ENCODE data around the gene TMEM269.

TMEM269 gene

DNA sequence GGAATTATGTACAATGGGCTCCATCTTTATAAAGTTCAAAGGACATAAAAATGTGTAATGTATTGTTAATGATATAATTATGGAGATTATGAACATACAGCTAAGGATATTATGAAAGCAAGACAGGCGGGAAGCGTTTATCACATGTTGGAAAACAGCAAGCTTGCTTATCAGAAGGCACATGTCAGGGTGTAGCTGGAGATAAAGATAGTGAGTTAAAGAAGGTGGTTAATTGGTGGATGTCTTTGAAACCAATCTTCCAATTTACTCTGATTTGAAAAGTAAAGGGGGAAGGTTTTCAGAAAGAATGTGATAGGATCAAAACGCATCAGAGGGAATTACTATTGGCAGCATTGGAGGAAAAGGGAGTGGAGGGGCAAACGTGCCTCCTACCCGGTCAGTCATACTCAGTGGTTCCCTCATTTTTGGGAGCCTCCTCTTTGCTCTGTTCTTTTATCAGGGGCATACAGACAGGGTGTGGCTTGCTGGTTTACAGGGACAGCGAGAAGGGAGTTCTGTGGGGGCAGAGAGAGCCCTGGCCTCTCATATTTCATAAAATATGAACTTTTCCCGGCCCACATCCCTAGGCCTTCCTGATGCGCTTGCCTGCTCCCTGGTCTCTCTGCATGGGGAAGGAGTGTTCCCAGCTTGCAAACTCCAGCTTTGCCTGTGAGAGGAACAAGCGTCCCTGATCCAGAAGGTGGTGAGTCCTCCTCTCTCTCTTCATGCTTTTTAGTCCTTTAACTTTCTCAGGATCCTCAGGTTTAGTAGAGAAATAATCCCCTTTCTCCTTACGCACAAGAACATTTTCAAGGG lies 40.5 kb downstream of the TMEM269 start:
- no peaks in the 10 kb centered on the region for H3K27me3 ChIP-seq (replicated peaks in 2 of 5; ENCODE audit: control insufficient read depth in 4 of 5, insufficient read depth in 5 of 5, low read length in 4 of 5)
- H3K4me3 ChIP-seq (ENCODE audit: control insufficient read depth in 1 of 7, extremely low read depth in 1 of 7, insufficient read depth in 4 of 7, low read depth in 2 of 7, low read length in 6 of 7) = no peak overlapping the region
- H3K27ac ChIP-seq (ENCODE audit: insufficient read depth in 1 of 2, low read depth in 1 of 2, low read length in 2 of 2, poor library complexity in 1 of 2, severe bottlenecking in 2 of 2) = peak overlapping the region in 1 of 2 experiments; percentile 56
- WGBS (ENCODE audit: insufficient coverage) = 83% methylated on average over 7 of the region's 10 CpGs
- ChIA-PET POLR2A (no interaction called here), CTCF (interaction anchor here (1.0 to 2.6 kb wide), 4 partner anchors 13 to 100 kb away, joined by 3 to 7 read pairs (median 4); no protein-coding TSS in a partner anchor)
- peaks cover 0 to 3% (median 0%) of the 10 kb centered on the region in 4 experiments for H3K36me3 ChIP-seq (ENCODE audit: control insufficient read depth in 4 of 4, insufficient read depth in 4 of 4, low read length in 3 of 4)
- no peaks in the 10 kb centered on the region for H3K9me3 ChIP-seq (ENCODE audit: control extremely low read depth in 1 of 5, control insufficient read depth in 4 of 5, insufficient read depth in 2 of 5, low read depth in 1 of 5, low read length in 4 of 5)
- peak; percentile 40 to 67 (median 47) for DNase-seq
- peaks cover 0 to 11% (median 0%) of the 10 kb centered on the region in 4 experiments for H3K4me1 ChIP-seq (ENCODE audit: control extremely low read depth in 1 of 4, control insufficient read depth in 4 of 4, insufficient read depth in 4 of 4, low read length in 3 of 4)

DNA sequence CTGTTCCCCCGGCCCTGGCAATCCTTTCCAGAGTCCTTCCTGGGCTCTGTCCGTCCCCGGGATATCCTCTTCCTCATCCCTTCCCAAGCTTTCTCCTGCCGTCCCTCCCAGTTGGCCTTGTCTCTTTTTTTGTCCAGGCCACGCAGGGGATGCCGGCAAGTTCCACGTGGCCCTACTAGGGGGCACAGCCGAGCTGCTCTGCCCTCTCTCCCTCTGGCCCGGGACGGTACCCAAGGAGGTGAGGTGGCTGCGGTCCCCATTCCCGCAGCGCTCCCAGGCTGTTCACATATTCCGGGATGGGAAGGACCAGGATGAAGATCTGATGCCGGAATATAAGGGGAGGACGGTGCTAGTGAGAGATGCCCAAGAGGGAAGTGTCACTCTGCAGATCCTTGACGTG lies 45.8 kb downstream of the TMEM269 start:
- Histone ChIP-seq H3K36me3 (ENCODE audit: control insufficient read depth in 4 of 4, insufficient read depth in 4 of 4, low read length in 3 of 4) (peaks cover 0 to 15% (median 4%) of the 10 kb centered on the region in 4 experiments), H3K27ac (ENCODE audit: insufficient read depth in 1 of 2, low read depth in 1 of 2, low read length in 2 of 2, poor library complexity in 1 of 2, severe bottlenecking in 2 of 2) (no peak overlapping the region), H3K4me1 (ENCODE audit: control extremely low read depth in 1 of 4, control insufficient read depth in 4 of 4, insufficient read depth in 4 of 4, low read length in 3 of 4) (no peaks in the 10 kb centered on the region), H3K9me3 (ENCODE audit: control extremely low read depth in 1 of 5, control insufficient read depth in 4 of 5, insufficient read depth in 2 of 5, low read depth in 1 of 5, low read length in 4 of 5) (no peaks in the 10 kb centered on the region), H3K27me3 (replicated peaks in 2 of 5; ENCODE audit: control insufficient read depth in 4 of 5, insufficient read depth in 5 of 5, low read length in 4 of 5) (no peaks in the 10 kb centered on the region), H3K4me3 (ENCODE audit: control insufficient read depth in 1 of 7, extremely low read depth in 1 of 7, insufficient read depth in 4 of 7, low read depth in 2 of 7, low read length in 6 of 7) (no peak overlapping the region)
- ChIA-PET CTCF (interaction anchor here (0.8 to 1.6 kb wide), 3 partner anchors 9 to 93 kb away, joined by 3 to 4 read pairs (median 3); no protein-coding TSS in a partner anchor), POLR2A (no interaction called here)
- 94% methylated on average over 17 of the region's 17 CpGs for WGBS (ENCODE audit: insufficient coverage)
- no peak for DNase-seq

DNA sequence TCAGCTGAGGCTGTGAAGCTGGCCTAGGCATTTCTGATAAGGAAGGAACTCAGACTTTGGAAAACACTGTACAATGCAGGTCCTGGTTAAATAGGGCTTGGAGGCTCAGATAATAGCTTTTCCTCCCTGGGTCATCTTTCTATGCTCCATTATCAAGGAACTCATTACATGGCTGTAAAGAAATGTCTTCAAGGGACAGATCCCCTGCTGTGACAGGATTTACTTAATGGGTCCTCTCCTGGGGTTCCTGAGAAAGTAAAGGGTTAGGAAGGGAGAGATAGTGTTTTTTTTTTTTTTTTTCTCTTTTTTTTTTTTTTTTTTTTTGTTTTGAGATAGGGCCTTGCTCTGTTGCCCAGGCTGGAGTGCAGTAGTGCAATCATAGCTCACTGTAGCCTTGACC lies 46.5 kb downstream of the TMEM269 start:
- DNase-seq = no peak
- H3K36me3 ChIP-seq (ENCODE audit: control insufficient read depth in 4 of 4, insufficient read depth in 4 of 4, low read length in 3 of 4) = peaks cover 0 to 15% (median 4%) of the 10 kb centered on the region in 4 experiments
- no peak overlapping the region for H3K4me3 ChIP-seq (ENCODE audit: control insufficient read depth in 1 of 7, extremely low read depth in 1 of 7, insufficient read depth in 4 of 7, low read depth in 2 of 7, low read length in 6 of 7)
- no peaks in the 10 kb centered on the region for H3K27me3 ChIP-seq (replicated peaks in 2 of 5; ENCODE audit: control insufficient read depth in 4 of 5, insufficient read depth in 5 of 5, low read length in 4 of 5)
- no peak overlapping the region for H3K27ac ChIP-seq (ENCODE audit: insufficient read depth in 1 of 2, low read depth in 1 of 2, low read length in 2 of 2, poor library complexity in 1 of 2, severe bottlenecking in 2 of 2)
- ChIA-PET CTCF (interaction anchor here (0.8 to 1.6 kb wide), 2 partner anchors 10 to 93 kb away, joined by 3 to 4 read pairs; no protein-coding TSS in a partner anchor), POLR2A (no interaction called here)
- no peaks in the 10 kb centered on the region for H3K9me3 ChIP-seq (ENCODE audit: control extremely low read depth in 1 of 5, control insufficient read depth in 4 of 5, insufficient read depth in 2 of 5, low read depth in 1 of 5, low read length in 4 of 5)
- H3K4me1 ChIP-seq (ENCODE audit: control extremely low read depth in 1 of 4, control insufficient read depth in 4 of 4, insufficient read depth in 4 of 4, low read length in 3 of 4) = no peaks in the 10 kb centered on the region

DNA sequence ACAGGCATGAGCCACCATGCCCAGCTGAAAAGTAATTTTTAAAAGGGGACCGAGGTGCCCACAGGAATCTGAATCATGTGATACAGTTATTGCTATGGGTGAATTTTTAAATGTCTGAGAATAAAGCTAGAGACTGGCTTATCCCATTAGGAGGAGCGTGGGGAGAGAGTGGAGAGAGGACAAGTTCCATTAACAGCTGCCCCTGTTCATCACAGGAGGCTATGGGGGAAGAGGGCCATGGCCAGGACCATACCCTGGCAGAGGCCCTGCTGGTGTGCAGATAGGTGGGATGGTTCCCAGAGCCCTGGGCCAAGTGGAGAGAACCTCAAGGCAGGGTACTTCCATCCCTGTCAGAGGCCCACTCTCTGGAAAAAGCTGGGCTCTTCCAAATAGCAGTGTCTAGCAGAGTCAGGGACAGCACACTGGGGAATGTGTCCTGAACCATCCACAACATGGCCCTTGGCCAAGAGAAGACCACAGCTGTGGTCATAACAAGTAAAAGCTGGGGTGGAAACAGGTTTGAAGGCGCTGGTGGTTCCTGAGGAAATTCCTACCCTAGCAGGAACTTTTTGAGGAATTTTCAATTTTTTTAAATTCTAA lies 48.0 kb downstream of the TMEM269 start:
- ChIA-PET POLR2A (interaction anchor here (0.5 kb wide), 1 partner anchor 133 kb away, joined by 3 read pairs; no protein-coding TSS in a partner anchor), CTCF (interaction anchor here (1.1 to 2.5 kb wide), 2 partner anchors 11 to 14 kb away, joined by 3 to 8 read pairs; partner anchors contain the start of gene ZNF691)
- H3K36me3 ChIP-seq (ENCODE audit: control insufficient read depth in 4 of 4, insufficient read depth in 4 of 4, low read length in 3 of 4) = peaks cover 2 to 15% (median 4%) of the 10 kb centered on the region in 4 experiments
- H3K9me3 ChIP-seq (ENCODE audit: control extremely low read depth in 1 of 5, control insufficient read depth in 4 of 5, insufficient read depth in 2 of 5, low read depth in 1 of 5, low read length in 4 of 5) = no peaks in the 10 kb centered on the region
- no peak overlapping the region for H3K4me3 ChIP-seq (ENCODE audit: control insufficient read depth in 1 of 7, extremely low read depth in 1 of 7, insufficient read depth in 4 of 7, low read depth in 2 of 7, low read length in 6 of 7)
- DNase-seq = no peak
- no peaks in the 10 kb centered on the region for H3K27me3 ChIP-seq (replicated peaks in 2 of 5; ENCODE audit: control insufficient read depth in 4 of 5, insufficient read depth in 5 of 5, low read length in 4 of 5)
- WGBS (ENCODE audit: insufficient coverage) = 83% methylated on average over 1 of the region's 3 CpGs
- H3K4me1 ChIP-seq (ENCODE audit: control extremely low read depth in 1 of 4, control insufficient read depth in 4 of 4, insufficient read depth in 4 of 4, low read length in 3 of 4) = no peaks in the 10 kb centered on the region
- H3K27ac ChIP-seq (ENCODE audit: insufficient read depth in 1 of 2, low read depth in 1 of 2, low read length in 2 of 2, poor library complexity in 1 of 2, severe bottlenecking in 2 of 2) = no peak overlapping the region

- POLR2A ChIA-PET = no interaction called here
Measured at GRCh38 chr1:42833981-42834380, 49.2 kb downstream of the TMEM269 start.

GRCh38 chr1:42834803-42835202 lies 50.0 kb downstream of the TMEM269 start:
- CTCF ChIA-PET = no interaction called here
- no peak overlapping the region for H3K4me3 ChIP-seq (ENCODE audit: control insufficient read depth in 1 of 7, extremely low read depth in 1 of 7, insufficient read depth in 4 of 7, low read depth in 2 of 7, low read length in 6 of 7)
- no peak overlapping the region for H3K27ac ChIP-seq (ENCODE audit: insufficient read depth in 1 of 2, low read depth in 1 of 2, low read length in 2 of 2, poor library complexity in 1 of 2, severe bottlenecking in 2 of 2)
- no peaks in the 10 kb centered on the region for H3K9me3 ChIP-seq (ENCODE audit: control extremely low read depth in 1 of 5, control insufficient read depth in 4 of 5, insufficient read depth in 2 of 5, low read depth in 1 of 5, low read length in 4 of 5)
- WGBS (ENCODE audit: insufficient coverage) = 95% methylated on average over 3 of the region's 5 CpGs
- H3K36me3 ChIP-seq (ENCODE audit: control insufficient read depth in 4 of 4, insufficient read depth in 4 of 4, low read length in 3 of 4) = peaks cover 5 to 16% (median 7%) of the 10 kb centered on the region in 4 experiments
- DNase-seq = no peak
- H3K4me1 ChIP-seq (ENCODE audit: control extremely low read depth in 1 of 4, control insufficient read depth in 4 of 4, insufficient read depth in 4 of 4, low read length in 3 of 4) = no peaks in the 10 kb centered on the region
- H3K27me3 ChIP-seq (replicated peaks in 2 of 5; ENCODE audit: control insufficient read depth in 4 of 5, insufficient read depth in 5 of 5, low read length in 4 of 5) = no peaks in the 10 kb centered on the region
- POLR2A ChIA-PET = no interaction called here

More at GRCh38 chr1:42833981-42834380, 49.2 kb downstream of the TMEM269 start:
- H3K27me3 ChIP-seq (replicated peaks in 2 of 5; ENCODE audit: control insufficient read depth in 4 of 5, insufficient read depth in 5 of 5, low read length in 4 of 5) = no peaks in the 10 kb centered on the region
- H3K4me3 ChIP-seq (ENCODE audit: control insufficient read depth in 1 of 7, extremely low read depth in 1 of 7, insufficient read depth in 4 of 7, low read depth in 2 of 7, low read length in 6 of 7) = no peak overlapping the region
- H3K27ac ChIP-seq (ENCODE audit: insufficient read depth in 1 of 2, low read depth in 1 of 2, low read length in 2 of 2, poor library complexity in 1 of 2, severe bottlenecking in 2 of 2) = no peak overlapping the region
- 100% methylated on average over 2 of the region's 4 CpGs for WGBS (ENCODE audit: insufficient coverage)
- H3K4me1 ChIP-seq (ENCODE audit: control extremely low read depth in 1 of 4, control insufficient read depth in 4 of 4, insufficient read depth in 4 of 4, low read length in 3 of 4) = no peaks in the 10 kb centered on the region
- CTCF ChIA-PET = interaction anchor here (1.1 to 2.5 kb wide), 2 partner anchors 12 to 13 kb away, joined by 3 to 8 read pairs; partner anchors contain the start of gene ZNF691
- H3K9me3 ChIP-seq (ENCODE audit: control extremely low read depth in 1 of 5, control insufficient read depth in 4 of 5, insufficient read depth in 2 of 5, low read depth in 1 of 5, low read length in 4 of 5) = no peaks in the 10 kb centered on the region
- DNase-seq = no peak
- peaks cover 4 to 16% (median 6%) of the 10 kb centered on the region in 4 experiments for H3K36me3 ChIP-seq (ENCODE audit: control insufficient read depth in 4 of 4, insufficient read depth in 4 of 4, low read length in 3 of 4)

DNA sequence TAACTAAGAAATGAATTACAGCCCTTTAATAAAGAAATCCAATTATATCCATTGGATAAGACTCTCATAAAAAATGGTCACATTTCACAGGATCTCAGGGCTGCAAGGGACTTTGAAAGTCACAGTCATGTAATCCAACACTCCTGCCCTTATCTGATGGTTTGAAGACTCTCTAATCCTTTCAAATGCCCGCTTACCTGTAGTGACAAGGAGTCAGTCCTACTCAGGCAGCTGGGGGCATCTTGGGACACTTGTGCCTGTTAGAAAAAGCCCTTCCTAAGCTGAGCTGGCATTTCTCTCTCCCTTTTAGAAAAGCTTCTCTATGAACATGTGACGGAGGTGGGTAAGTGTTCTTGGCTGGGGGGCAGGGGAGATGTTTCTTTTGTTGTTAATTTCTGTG lies 50.6 kb downstream of the TMEM269 start:
- Histone ChIP-seq H3K27ac (ENCODE audit: insufficient read depth in 1 of 2, low read depth in 1 of 2, low read length in 2 of 2, poor library complexity in 1 of 2, severe bottlenecking in 2 of 2) (no peak overlapping the region), H3K27me3 (replicated peaks in 2 of 5; ENCODE audit: control insufficient read depth in 4 of 5, insufficient read depth in 5 of 5, low read length in 4 of 5) (no peaks in the 10 kb centered on the region), H3K4me1 (ENCODE audit: control extremely low read depth in 1 of 4, control insufficient read depth in 4 of 4, insufficient read depth in 4 of 4, low read length in 3 of 4) (no peaks in the 10 kb centered on the region), H3K9me3 (ENCODE audit: control extremely low read depth in 1 of 5, control insufficient read depth in 4 of 5, insufficient read depth in 2 of 5, low read depth in 1 of 5, low read length in 4 of 5) (no peaks in the 10 kb centered on the region), H3K36me3 (ENCODE audit: control insufficient read depth in 4 of 4, insufficient read depth in 4 of 4, low read length in 3 of 4) (peaks cover 5 to 12% (median 7%) of the 10 kb centered on the region in 4 experiments), H3K4me3 (ENCODE audit: control insufficient read depth in 1 of 7, extremely low read depth in 1 of 7, insufficient read depth in 4 of 7, low read depth in 2 of 7, low read length in 6 of 7) (no peak overlapping the region)
- no peak for DNase-seq
- no CpG with 5 or more reads among the region's 2 CpGs for WGBS (ENCODE audit: insufficient coverage)
- ChIA-PET POLR2A (no interaction called here), CTCF (no interaction called here)

Measured in common myeloid progenitor, CD34-positive (primary cell).